CD14-positive monocyte (primary cell): ENCODE data around the gene GNAS. TPM values are rescaled to one million over a fixed set of nuclear protein-coding genes. Genes with fewer than 3 reads are reported as not detected.

Experiments used
- DNase-seq, 3 donors: peaks; one replicate each; pipeline ENCODE4 v3.0.0-alpha.2; 2011 to 2022
- H2AFZ ChIP-seq: 2 replicates; pipeline ENCODE4 v1.6.0; 2012; ENCODE audit warnings: mild to moderate bottlenecking, low read depth, low read length, inconsistent platforms; ENCODE audit not compliant: insufficient read depth, poor library complexity, severe bottlenecking
- H3K27ac ChIP-seq, 2 donors: 1 replicate in 1 of 2; 2 replicates in 1 of 2; pipeline ENCODE4 v1.5.1; 2012 to 2013; ENCODE audit warnings: low read length in 2 of 2, control low read depth in 1 of 2, inconsistent platforms in 1 of 2, low read depth in 1 of 2, mild to moderate bottlenecking in 1 of 2
- H3K27me3 ChIP-seq, 2 donors: one replicate each; pipeline versions ENCODE4 v1.6.0 to v1.6.1; 2011 to 2013; ENCODE audit warnings: low read length in 2 of 2; ENCODE audit not compliant: control insufficient read depth in 2 of 2, insufficient read depth in 2 of 2
- H3K36me3 ChIP-seq, 2 donors: replicated peaks in 1 of 2; 1 replicate in 1 of 2; 2 replicates in 1 of 2; pipeline versions ENCODE4 v1.5.1 to v1.6.1; 2012 to 2013; ENCODE audit warnings: low read length in 2 of 2, control low read depth in 1 of 2, inconsistent platforms in 1 of 2, mild to moderate bottlenecking in 1 of 2; ENCODE audit not compliant: insufficient read depth in 2 of 2, control insufficient read depth in 1 of 2
- H3K4me1 ChIP-seq, 2 donors: 1 replicate in 1 of 2; 2 replicates in 1 of 2; pipeline versions ENCODE4 v1.5.1 to v1.6.1; 2012 to 2013; ENCODE audit warnings: low read length in 2 of 2, control low read depth in 1 of 2, inconsistent platforms in 1 of 2, mild to moderate bottlenecking in 1 of 2, moderate library complexity in 1 of 2; ENCODE audit not compliant: insufficient read depth in 2 of 2, control insufficient read depth in 1 of 2
- H3K4me2 ChIP-seq: replicated peaks from 2 replicates; pipeline ENCODE3; 2012; ENCODE audit warnings: low read length, moderate library complexity, mild to moderate bottlenecking; ENCODE audit not compliant: poor library complexity, severe bottlenecking; ENCODE audit errors: extremely low read depth
- H3K4me3 ChIP-seq, 3 experiments: fragments of 200-600 bp in 1 of 3; sonication (generic) in 1 of 3; replicated peaks in 1 of 3; 1 replicate in 2 of 3; 2 replicates in 1 of 3; pipeline ENCODE4 v1.5.1; 2011 to 2013; ENCODE audit warnings: low read length in 3 of 3, mild to moderate bottlenecking in 3 of 3, control low read depth in 2 of 3, low read depth in 2 of 3, inconsistent platforms in 1 of 3, moderate library complexity in 1 of 3
- H3K79me2 ChIP-seq: 2 replicates; pipeline ENCODE4 v1.6.0; 2012; ENCODE audit warnings: mild to moderate bottlenecking, control low read depth, inconsistent platforms, low read length, moderate library complexity; ENCODE audit not compliant: insufficient read depth
- H3K9ac ChIP-seq: 2 replicates; pipeline ENCODE4 v1.6.0; 2017; ENCODE audit warnings: low read length, mild to moderate bottlenecking; ENCODE audit not compliant: insufficient read depth, poor library complexity, severe bottlenecking
- H3K9me3 ChIP-seq, 2 donors: replicated peaks in 1 of 2; 1 replicate in 1 of 2; 2 replicates in 1 of 2; pipeline versions ENCODE4 v1.5.1 to v1.6.1; 2012 to 2013; ENCODE audit warnings: low read length in 2 of 2, control low read depth in 1 of 2; ENCODE audit not compliant: control insufficient read depth in 1 of 2, insufficient read depth in 1 of 2
- H4K20me1 ChIP-seq: 2 replicates; pipeline ENCODE4 v1.6.0; 2012; ENCODE audit warnings: mild to moderate bottlenecking, low read length, control low read depth, moderate library complexity; ENCODE audit not compliant: insufficient read depth
- H3K27ac Mint-ChIP-seq, 7 donors: one replicate each; pipeline ENCODE4 v1.8.0; 2020; ENCODE audit warnings: mild to moderate bottlenecking in 7 of 7, mixed read lengths in 7 of 7, moderate library complexity in 6 of 7, inconsistent platforms in 2 of 7
- H3K27me3 Mint-ChIP-seq, 3 donors: one replicate each; pipeline ENCODE4 v1.8.0; 2021 to 2022; ENCODE audit warnings: low read depth in 3 of 3, mild to moderate bottlenecking in 3 of 3, mixed read lengths in 3 of 3, moderate library complexity in 3 of 3, inconsistent platforms in 1 of 3
- H3K36me3 Mint-ChIP-seq, 2 donors: one replicate each; pipeline ENCODE4 v1.8.0; 2020; ENCODE audit warnings: mixed read lengths in 2 of 2, inconsistent platforms in 1 of 2, mild to moderate bottlenecking in 1 of 2
- H3K4me1 Mint-ChIP-seq: one replicate; pipeline ENCODE4 v1.8.0; 2020; ENCODE audit warnings: mild to moderate bottlenecking, mixed read lengths
- H3K4me3 Mint-ChIP-seq, 2 donors: one replicate each; pipeline ENCODE4 v1.8.0; 2020; ENCODE audit warnings: mild to moderate bottlenecking in 2 of 2, mixed read lengths in 2 of 2, moderate library complexity in 1 of 2
- H3K9me3 Mint-ChIP-seq, 7 donors: one replicate each; pipeline ENCODE4 v1.8.0; 2020 to 2022; ENCODE audit warnings: mixed read lengths in 7 of 7, mild to moderate bottlenecking in 6 of 7, moderate library complexity in 6 of 7, inconsistent platforms in 2 of 7
- CTCF ChIP-seq: fragments of 200-600 bp; IDR thresholded peaks from one replicate; pipeline ENCODE4 v1.8.0; 2022; ENCODE audit warnings: antibody characterized with exemption, mild to moderate bottlenecking
- WGBS: methylation state at CpG from one replicate; pipeline ENCODE4 v1.1.5; 2013; ENCODE audit warnings: missing lambda C conversion rate; ENCODE audit not compliant: insufficient coverage; 5-methylcytosine and 5-hydroxymethylcytosine counted together
- intact Hi-C, 2 donors: fragments of 100-400 bp; cut with micrococcal nuclease; formaldehyde crosslinking; loops; one replicate each; pipeline versions ENCODE4 v1.15.0 to v1.15.1; 2023
- polyA plus RNA-seq, 3 donors: library from polyadenylated mRNA; depleted of rRNA in 1 of 3; unstranded in 2 of 3; stranded (reverse) in 1 of 3; fragments of 300-500 nt in 2 of 3; fragments of >200 nt in 1 of 3; fragmentation: Illumina TruSeq in 2 of 3; gene quantifications; 1 replicate in 2 of 3; 2 replicates in 1 of 3; pipeline ENCODE4 v1.2.3, GENCODE V29; 2012 to 2021

Gene GNAS
- polyA plus RNA-seq, 3 donors = 109 to 1,105 (median 124) TPM

- 76% methylated on average over 7 of the region's 9 CpGs for WGBS
- H3K4me3 ChIP-seq = no peak overlapping the region
- peaks cover 51 to 77% of the 10 kb centered on the region in 2 donors for H3K36me3 Mint-ChIP-seq
- no peaks in the 10 kb centered on the region for H3K9me3 Mint-ChIP-seq
- H3K4me3 Mint-ChIP-seq = no peak overlapping the region
- peaks cover 39 to 75% of the 10 kb centered on the region in 2 donors for H3K36me3 ChIP-seq
- H3K4me1 ChIP-seq = peaks cover 24 to 34% of the 10 kb centered on the region in 2 donors
- peak overlapping the region in 6 of 7 donors; percentile 4 to 49 (median 28) for H3K27ac Mint-ChIP-seq
- H3K27ac ChIP-seq = no peak overlapping the region
- no peak overlapping the region for H3K4me2 ChIP-seq
- peaks cover 66% of the 10 kb centered on the region for H3K79me2 ChIP-seq
- H3K9me3 ChIP-seq = no peaks in the 10 kb centered on the region
- peaks cover 0 to 3% (median 0%) of the 10 kb centered on the region in 3 donors for H3K27me3 Mint-ChIP-seq
- H3K9ac ChIP-seq = no peak overlapping the region
- peaks cover 39% of the 10 kb centered on the region for H3K4me1 Mint-ChIP-seq
- no peak for DNase-seq
- H2AFZ ChIP-seq = no peak overlapping the region
- no peak for TF ChIP-seq CTCF
- no peaks in the 10 kb centered on the region for H3K27me3 ChIP-seq
- intact Hi-C loops = loop anchor here in 1 of 2 donors (10.0 kb wide), 1 partner anchor 249 kb away; the partner anchor contains the start of gene STX16
- H4K20me1 ChIP-seq = peaks cover 59% of the 10 kb centered on the region
Observed at GRCh38 chr20:58903614-58904013, 51.1 kb downstream of the GNAS start.

GRCh38 chr20:58905236-58905635 is 52.7 kb downstream of the GNAS start:
- WGBS = no CpG with 5 or more reads among the region's 6 CpGs
- peak overlapping the region in 4 of 7 donors; percentile 28 to 87 (median 53) for H3K27ac Mint-ChIP-seq

More at GRCh38 chr20:58905236-58905635, 52.7 kb downstream of the GNAS start:
- H3K4me3 Mint-ChIP-seq = no peak overlapping the region
- Histone ChIP-seq H3K27ac (no peak overlapping the region), H3K4me2 (no peak overlapping the region), H3K27me3 (no peaks in the 10 kb centered on the region), H3K4me1 (peaks cover 28 to 34% of the 10 kb centered on the region in 2 donors), H3K9me3 (no peaks in the 10 kb centered on the region), H4K20me1 (peaks cover 43% of the 10 kb centered on the region), H3K36me3 (peaks cover 47 to 75% of the 10 kb centered on the region in 2 donors), H3K4me3 (no peak overlapping the region), H3K79me2 (peaks cover 56% of the 10 kb centered on the region), H2AFZ (no peak overlapping the region), H3K9ac (no peak overlapping the region)
- intact Hi-C loops = loop anchor here (5.0 to 10.0 kb wide), 2 partner anchors 102 to 250 kb away; partner anchors contain the start of genes CTSZ (in 1 of the 2) and STX16 (in 1 of the 2)
- H3K27me3 Mint-ChIP-seq = peaks cover 0 to 3% (median 0%) of the 10 kb centered on the region in 3 donors
- no peaks in the 10 kb centered on the region for H3K9me3 Mint-ChIP-seq
- no peak for DNase-seq
- H3K4me1 Mint-ChIP-seq = peaks cover 40% of the 10 kb centered on the region
- TF ChIP-seq CTCF = no peak
- peaks cover 54 to 77% of the 10 kb centered on the region in 2 donors for H3K36me3 Mint-ChIP-seq
